ENCODE data around the gene EXOC4. TPM values are rescaled to one million over a fixed set of nuclear protein-coding genes. Genes with fewer than 3 reads are reported as not detected.
"Not testable (repeated sequence)": the region's sequence is repeated elsewhere in the genome, so short reads cannot be mapped to it uniquely, and the experiment has no call there.

Gene EXOC4
- total RNA-seq, 1 experiment from 2014 or later, result 71.0 TPM

GRCh38 chr7:133776266-133776665 is 523.4 kb downstream of the EXOC4 start:
- H3K4me3 ChIP-seq (ENCODE audit: low read depth in 2 of 2, low read length in 2 of 2), result no peak overlapping the region
- CTCF ChIA-PET, result no interaction called here
- no peak for ATAC-seq
- no peak overlapping the region for H3K27ac ChIP-seq (ENCODE audit: low read length)
- BruUV-seq (replicated peaks), result no TSS peak
- H3K36me3 ChIP-seq (ENCODE audit: control insufficient read depth, insufficient read depth, low read length), result no peaks in the 10 kb centered on the region
- POLR2A ChIA-PET, result no interaction called here
- in situ Hi-C loops (cut with HindIII; ENCODE audit: low pct_unique_long_range_greater_than_20kb, low sequenced_read_pairs), result no loop called here
- H3K9me3 ChIP-seq (ENCODE audit: control insufficient read depth, insufficient read depth, low read depth, low read length), result no peaks in the 10 kb centered on the region
- no peak for DNase-seq (ENCODE audit: low read depth, low spot score)
- H3K4me1 ChIP-seq (ENCODE audit: control insufficient read depth, insufficient read depth, low read length), result no peaks in the 10 kb centered on the region
- intact Hi-C loops (cut with micrococcal nuclease; ENCODE audit: unreplicated experiment), result no loop called here
- no peak for TF ChIP-seq CTCF (IDR thresholded peaks at IDR 0.05)
- no peak for TF ChIP-seq REST (IDR thresholded peaks at IDR 0.05; ENCODE audit: insufficient read depth in 1 of 2, low read depth in 2 of 2, low read length in 1 of 2)
- TF ChIP-seq SIN3A (IDR thresholded peaks at IDR 0.05; ENCODE audit: borderline replicate concordance, insufficient read depth, low read depth, low read length), result no peak
- no peak for TF ChIP-seq POLR2AphosphoS5 (IDR thresholded peaks at IDR 0.05; ENCODE audit: low read depth, low read length)
- TF ChIP-seq TCF7L2 (IDR thresholded peaks at IDR 0.05; ENCODE audit: low read depth, low read length), result no peak
- no peaks in the 10 kb centered on the region for H3K27me3 ChIP-seq (ENCODE audit: control insufficient read depth, insufficient read depth, low read length)

- H3K4me1 ChIP-seq (ENCODE audit: control insufficient read depth, insufficient read depth, low read length), result no peaks in the 10 kb centered on the region
- ChIA-PET CTCF (no interaction called here), POLR2A (no interaction called here)
- TF ChIP-seq SIN3A (IDR thresholded peaks at IDR 0.05; ENCODE audit: borderline replicate concordance, insufficient read depth, low read depth, low read length), result no peak
- no peak for TF ChIP-seq POLR2AphosphoS5 (IDR thresholded peaks at IDR 0.05; ENCODE audit: low read depth, low read length)
- H3K27me3 ChIP-seq (ENCODE audit: control insufficient read depth, insufficient read depth, low read length), result no peaks in the 10 kb centered on the region
- no peak for DNase-seq (ENCODE audit: low read depth, low spot score)
- BruUV-seq (replicated peaks), result no TSS peak
- H3K27ac ChIP-seq (ENCODE audit: low read length), result no peak overlapping the region
- H3K9me3 ChIP-seq (ENCODE audit: control insufficient read depth, insufficient read depth, low read depth, low read length), result no peaks in the 10 kb centered on the region
- intact Hi-C loops (cut with micrococcal nuclease; ENCODE audit: unreplicated experiment) (no loop called here), in situ Hi-C loops (cut with HindIII; ENCODE audit: low pct_unique_long_range_greater_than_20kb, low sequenced_read_pairs) (no loop called here)
- no peak overlapping the region for H3K4me3 ChIP-seq (ENCODE audit: low read depth in 2 of 2, low read length in 2 of 2)
- H3K36me3 ChIP-seq (ENCODE audit: control insufficient read depth, insufficient read depth, low read length), result no peaks in the 10 kb centered on the region
- no peak for ATAC-seq
Observed at GRCh38 chr7:133777701-133778100, 524.8 kb downstream of the EXOC4 start.

- BruUV-seq (replicated peaks), result no TSS peak
- no peak overlapping the region for H3K27ac ChIP-seq (ENCODE audit: low read length)
- ChIA-PET CTCF (no interaction called here), POLR2A (no interaction called here)
- no peaks in the 10 kb centered on the region for H3K36me3 ChIP-seq (ENCODE audit: control insufficient read depth, insufficient read depth, low read length)
- H3K4me1 ChIP-seq (ENCODE audit: control insufficient read depth, insufficient read depth, low read length), result no peaks in the 10 kb centered on the region
- intact Hi-C loops (cut with micrococcal nuclease; ENCODE audit: unreplicated experiment), result no loop called here
- no peaks in the 10 kb centered on the region for H3K9me3 ChIP-seq (ENCODE audit: control insufficient read depth, insufficient read depth, low read depth, low read length)
- TF ChIP-seq POLR2AphosphoS5 (IDR thresholded peaks at IDR 0.05; ENCODE audit: low read depth, low read length) (no peak), CTCF (IDR thresholded peaks at IDR 0.05) (no peak), TCF7L2 (IDR thresholded peaks at IDR 0.05; ENCODE audit: low read depth, low read length) (no peak), REST (IDR thresholded peaks at IDR 0.05; ENCODE audit: insufficient read depth in 1 of 2, low read depth in 2 of 2, low read length in 1 of 2) (no peak), SIN3A (IDR thresholded peaks at IDR 0.05; ENCODE audit: borderline replicate concordance, insufficient read depth, low read depth, low read length) (no peak)
- in situ Hi-C loops (cut with HindIII; ENCODE audit: low pct_unique_long_range_greater_than_20kb, low sequenced_read_pairs), result no loop called here
- DNase-seq (ENCODE audit: low read depth, low spot score), result no peak
- H3K4me3 ChIP-seq (ENCODE audit: low read depth in 2 of 2, low read length in 2 of 2), result no peak overlapping the region
- no peaks in the 10 kb centered on the region for H3K27me3 ChIP-seq (ENCODE audit: control insufficient read depth, insufficient read depth, low read length)
- ATAC-seq, result no peak
Observed at GRCh38 chr7:133778472-133778871, 525.6 kb downstream of the EXOC4 start.

- BruUV-seq (replicated peaks); DNase-seq (ENCODE audit: low read depth, low spot score); intact Hi-C loops (cut with micrococcal nuclease; ENCODE audit: unreplicated experiment); H3K9me3 ChIP-seq (ENCODE audit: control insufficient read depth, insufficient read depth, low read depth, low read length); H3K4me3 ChIP-seq (ENCODE audit: low read depth in 2 of 2, low read length in 2 of 2); H3K36me3 ChIP-seq (ENCODE audit: control insufficient read depth, insufficient read depth, low read length); in situ Hi-C loops (cut with HindIII; ENCODE audit: low pct_unique_long_range_greater_than_20kb, low sequenced_read_pairs); CTCF ChIA-PET; H3K27ac ChIP-seq (ENCODE audit: low read length); ATAC-seq; H3K27me3 ChIP-seq (ENCODE audit: control insufficient read depth, insufficient read depth, low read length); H3K4me1 ChIP-seq (ENCODE audit: control insufficient read depth, insufficient read depth, low read length): not testable (repeated sequence)
- POLR2A ChIA-PET, result interaction anchor here (0.7 kb wide), 1 partner anchor 1437 kb away, joined by 3 read pairs; no protein-coding TSS in a partner anchor
Observed at GRCh38 chr7:133779538-133779937, 526.7 kb downstream of the EXOC4 start.

All from Panc1 (cell line).